ENCODE data around the gene CCDC85B.

CCDC85B gene

GRCh38 chr11:65859812-65860277 is 30.6 kb upstream of the CCDC85B start:
- Histone ChIP-seq H3K4me3 (ENCODE audit: low read depth in 1 of 2, low read length in 1 of 2) (peak overlapping the region; percentile 97 to 98), H3K27ac (peak overlapping the region; percentile 96), H3K4me1 (ENCODE audit: control insufficient read depth in 1 of 2, insufficient read depth in 1 of 2, low read depth in 1 of 2, low read length in 1 of 2) (peaks cover 55 to 56% of the 10 kb centered on the region in 2 experiments), H3K9me3 (no peaks in the 10 kb centered on the region), H3K36me3 (peaks cover 43% of the 10 kb centered on the region), H3K27me3 (no peaks in the 10 kb centered on the region)
- no peak for TF ChIP-seq CTCF (IDR thresholded peaks at IDR 0.05)

- H3K27ac ChIP-seq: peak within 1 kb of the TSS; percentile 96
- peaks cover 43% of the 10 kb centered on the region for H3K36me3 ChIP-seq
- H3K4me3 ChIP-seq (ENCODE audit: low read depth in 1 of 2, low read length in 1 of 2): peak within 1 kb of the TSS; percentile 97 to 98
- TF ChIP-seq CTCF (IDR thresholded peaks at IDR 0.05): peak; percentile 69
- H3K4me1 ChIP-seq (ENCODE audit: control insufficient read depth in 1 of 2, insufficient read depth in 1 of 2, low read depth in 1 of 2, low read length in 1 of 2): peaks cover 48 to 49% of the 10 kb centered on the region in 2 experiments
- no peaks in the 10 kb centered on the region for H3K9me3 ChIP-seq
- no peaks in the 10 kb centered on the region for H3K27me3 ChIP-seq
Observed at GRCh38 chr11:65860278-65861164, 30.0 kb upstream of the CCDC85B start, which contains the start of gene MUS81. TSS of gene MUS81 (plus strand) at chr11:65860433. CDS start at chr11:65860754, 321 bp downstream.

GRCh38 chr11:65861165-65861505 is 29.3 kb upstream of the CCDC85B start:
- Histone ChIP-seq H3K36me3 (peaks cover 43% of the 10 kb centered on the region), H3K27me3 (no peaks in the 10 kb centered on the region), H3K27ac (peak overlapping the region; percentile 96), H3K9me3 (no peaks in the 10 kb centered on the region), H3K4me3 (ENCODE audit: low read depth in 1 of 2, low read length in 1 of 2) (peak overlapping the region; percentile 97 to 98), H3K4me1 (ENCODE audit: control insufficient read depth in 1 of 2, insufficient read depth in 1 of 2, low read depth in 1 of 2, low read length in 1 of 2) (peaks cover 42 to 43% of the 10 kb centered on the region in 2 experiments)
- no peak for TF ChIP-seq CTCF (IDR thresholded peaks at IDR 0.05)

- H3K36me3 ChIP-seq: peaks cover 44% of the 10 kb centered on the region
- H3K27me3 ChIP-seq: no peaks in the 10 kb centered on the region
- H3K4me3 ChIP-seq (ENCODE audit: low read depth in 1 of 2, low read length in 1 of 2): peak overlapping the region; percentile 97 to 98
- no peaks in the 10 kb centered on the region for H3K9me3 ChIP-seq
- H3K27ac ChIP-seq: peak overlapping the region; percentile 96
- TF ChIP-seq CTCF (IDR thresholded peaks at IDR 0.05): no peak
- H3K4me1 ChIP-seq (ENCODE audit: control insufficient read depth in 1 of 2, insufficient read depth in 1 of 2, low read depth in 1 of 2, low read length in 1 of 2): peaks cover 36 to 38% of the 10 kb centered on the region in 2 experiments
Observed at GRCh38 chr11:65861533-65862183, 28.8 kb upstream of the CCDC85B start.

GRCh38 chr11:65862191-65862735 is 28.2 kb upstream of the CCDC85B start:
- Histone ChIP-seq H3K4me3 (ENCODE audit: low read depth in 1 of 2, low read length in 1 of 2) (no peak overlapping the region), H3K27ac (peak overlapping the region; percentile 96), H3K4me1 (ENCODE audit: control insufficient read depth in 1 of 2, insufficient read depth in 1 of 2, low read depth in 1 of 2, low read length in 1 of 2) (peaks cover 35 to 38% of the 10 kb centered on the region in 2 experiments), H3K27me3 (no peaks in the 10 kb centered on the region), H3K9me3 (no peaks in the 10 kb centered on the region), H3K36me3 (peaks cover 50% of the 10 kb centered on the region)
- TF ChIP-seq CTCF (IDR thresholded peaks at IDR 0.05): no peak
